Measurements from ENCODE around the gene COL18A1.
"Not testable (repeated sequence)": the region's sequence is repeated elsewhere in the genome, so short reads cannot be mapped to it uniquely, and the experiment has no call there.

The COL18A1 gene

DNA sequence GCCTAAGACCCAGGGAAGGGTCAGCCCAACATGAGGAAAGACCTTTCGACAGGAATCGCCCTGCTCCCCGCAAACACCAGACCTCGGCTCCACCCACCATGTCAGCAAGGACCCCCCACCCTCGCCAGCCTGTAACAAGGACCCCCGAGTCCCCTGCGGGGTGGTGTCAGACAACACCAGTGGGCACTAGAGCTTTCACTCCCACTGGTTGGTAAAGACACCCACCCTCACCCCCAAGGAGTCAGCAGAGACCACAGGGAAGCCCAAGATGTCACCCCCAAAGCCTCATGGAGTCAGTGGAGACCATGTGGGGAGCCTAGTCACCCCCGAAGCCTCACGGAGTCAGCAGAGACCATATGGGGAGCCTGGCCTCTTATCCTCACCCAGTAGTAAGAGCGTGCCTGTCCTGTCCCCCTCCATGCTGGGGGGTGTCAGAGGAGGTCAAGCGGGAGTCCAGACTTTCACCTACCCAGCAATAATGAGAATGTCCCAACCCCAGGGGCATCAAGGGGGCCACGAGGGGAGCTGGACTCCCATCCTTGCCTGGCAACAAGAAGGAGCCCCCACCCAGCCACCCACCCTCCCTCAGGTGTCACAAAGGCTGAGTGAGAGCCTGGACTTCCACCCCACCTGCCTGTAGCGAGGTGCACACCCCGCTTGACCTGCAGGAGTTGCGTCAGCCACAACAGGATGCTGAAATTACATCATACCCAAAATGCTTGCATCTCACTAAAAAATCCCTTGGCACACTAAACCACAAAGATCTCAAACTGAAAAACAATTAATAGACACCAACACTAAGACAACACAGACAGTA, 112.5 kb downstream of the COL18A1 start:
- no peak for DNase-seq (ENCODE audit: low read depth, low spot score)

DNA sequence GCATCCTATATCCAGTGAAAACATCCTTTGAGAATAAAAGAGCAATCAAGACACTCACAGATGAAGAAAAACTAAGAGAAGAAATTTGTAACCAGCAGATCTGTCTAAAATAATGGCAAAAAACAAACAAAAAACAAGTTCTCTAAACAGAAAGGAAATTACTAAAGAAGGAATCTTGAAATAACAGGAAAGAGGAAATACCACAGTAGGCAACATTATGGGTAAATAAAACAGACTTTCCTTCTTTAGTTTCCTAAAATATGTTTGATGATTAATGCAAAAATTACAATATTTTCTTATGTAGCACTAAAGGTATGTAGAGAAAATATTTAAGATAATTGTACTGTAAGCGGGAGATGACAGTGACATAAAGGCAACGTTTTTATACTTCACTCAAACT, 113.8 kb downstream of the COL18A1 start:
- DNase-seq (ENCODE audit: low read depth, low spot score) = no peak

DNA sequence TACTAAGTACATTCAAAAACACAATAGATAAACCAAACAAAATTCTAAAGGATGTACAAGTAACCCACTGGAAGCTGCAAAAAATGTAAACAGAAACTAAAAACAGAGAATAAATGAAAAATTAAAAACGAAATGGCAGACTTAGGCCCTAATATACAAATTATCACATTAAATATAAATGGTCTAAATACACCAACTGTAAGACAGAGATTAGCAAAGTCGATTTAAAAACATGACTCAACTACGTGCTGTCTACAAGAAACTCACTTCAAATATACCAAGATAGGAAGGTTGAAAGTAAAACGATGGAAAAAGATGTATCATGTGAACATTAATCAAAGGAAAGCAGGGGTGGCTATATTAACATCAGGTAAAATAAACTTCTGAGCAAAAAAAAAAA, 114.2 kb downstream of the COL18A1 start:
- no peak for DNase-seq (ENCODE audit: low read depth, low spot score)

DNA sequence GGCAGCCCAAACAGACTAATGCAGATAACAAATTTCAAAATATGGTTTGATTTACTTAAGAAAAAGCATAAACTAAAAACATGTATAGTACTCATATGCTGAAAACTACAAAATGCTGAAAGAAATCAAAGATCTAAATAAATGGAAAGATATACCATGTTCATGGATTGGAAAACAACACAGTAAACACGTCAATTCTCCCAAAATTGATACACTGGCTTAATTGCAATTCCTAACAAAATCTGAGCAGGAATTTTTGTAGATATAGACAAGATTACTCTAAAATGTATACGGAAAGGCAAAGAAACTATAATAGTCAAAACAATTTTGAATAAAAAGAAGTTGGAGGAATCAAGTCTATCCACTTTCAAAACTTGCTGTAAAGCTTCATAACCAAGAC, 116.3 kb downstream of the COL18A1 start:
- DNase-seq (ENCODE audit: low read depth, low spot score) = no peak

DNA sequence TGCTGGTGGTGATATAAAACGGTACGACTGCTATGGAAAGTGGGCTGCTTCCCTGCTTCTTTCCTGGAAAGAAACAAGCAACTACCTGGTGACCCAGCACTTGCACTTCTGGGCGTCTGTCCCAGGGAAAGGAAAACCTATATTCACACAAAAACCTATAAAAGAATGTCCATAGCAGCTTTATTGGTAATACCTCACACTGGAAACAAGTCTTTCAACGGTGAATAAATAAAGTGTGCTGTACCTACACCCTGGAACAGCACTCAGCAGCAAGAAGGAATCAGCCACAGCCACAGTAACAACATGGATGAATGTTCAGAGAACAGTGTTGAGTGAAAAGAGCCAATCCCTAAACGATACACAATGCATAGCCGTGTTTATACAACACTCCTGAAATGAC, 117.4 kb downstream of the COL18A1 start:
- no peak for DNase-seq (ENCODE audit: low read depth, low spot score)

DNA sequence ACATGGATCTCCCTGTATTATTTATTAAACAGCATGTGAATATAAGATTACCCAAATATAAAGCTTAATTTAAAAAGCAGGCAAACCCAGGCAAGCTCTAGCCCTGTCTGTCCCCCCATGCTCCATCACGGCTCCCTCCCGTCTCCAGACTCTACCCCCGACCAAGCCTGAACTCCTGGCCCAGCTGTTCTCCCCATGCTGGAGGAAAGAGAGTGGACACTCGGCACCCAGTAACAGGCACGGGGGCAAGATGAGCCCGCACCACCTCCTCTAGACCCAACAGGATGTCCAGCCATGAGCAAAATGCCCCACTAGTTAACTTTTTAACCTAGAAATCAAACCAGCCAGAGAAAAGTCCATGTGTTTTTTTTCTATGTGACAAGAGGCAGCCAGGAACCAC, 118.0 kb downstream of the COL18A1 start:
- no peak for DNase-seq (ENCODE audit: low read depth, low spot score)

DNA sequence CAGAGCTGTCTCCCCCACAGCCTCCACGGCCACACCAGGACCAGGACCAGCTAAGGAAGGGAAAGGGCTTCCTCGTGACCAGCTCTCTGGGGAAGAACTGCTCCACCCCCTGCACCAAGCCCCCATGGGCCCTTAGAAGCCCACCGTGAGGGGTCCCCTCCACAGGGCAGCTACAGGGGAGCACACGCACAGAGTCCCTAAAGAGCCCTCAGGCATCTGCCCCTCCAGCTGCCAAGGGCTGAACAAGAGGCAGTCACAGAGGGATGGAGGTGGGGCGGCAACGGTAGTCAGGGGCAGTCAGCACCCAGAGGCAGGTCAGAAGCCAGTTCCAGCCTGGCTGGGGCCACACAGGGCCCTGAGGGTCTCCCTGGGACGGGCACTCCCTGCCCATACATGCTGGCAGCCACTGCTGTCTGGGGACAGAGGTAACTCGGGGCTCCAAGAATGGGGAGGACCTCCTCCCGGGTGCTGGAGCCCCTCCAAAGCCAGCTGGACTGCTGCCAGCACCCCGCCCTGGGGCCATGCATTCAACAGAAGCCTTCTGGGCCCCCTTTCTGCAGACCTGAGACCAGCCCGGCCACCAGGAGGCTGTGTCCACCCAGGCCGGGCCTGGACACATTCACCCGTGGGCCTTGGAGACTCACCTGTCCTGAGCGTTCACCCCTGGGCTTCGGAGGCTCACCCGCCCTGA, 118.6 kb downstream of the COL18A1 start:
- DNase-seq (ENCODE audit: low read depth, low spot score) = no peak

DNA sequence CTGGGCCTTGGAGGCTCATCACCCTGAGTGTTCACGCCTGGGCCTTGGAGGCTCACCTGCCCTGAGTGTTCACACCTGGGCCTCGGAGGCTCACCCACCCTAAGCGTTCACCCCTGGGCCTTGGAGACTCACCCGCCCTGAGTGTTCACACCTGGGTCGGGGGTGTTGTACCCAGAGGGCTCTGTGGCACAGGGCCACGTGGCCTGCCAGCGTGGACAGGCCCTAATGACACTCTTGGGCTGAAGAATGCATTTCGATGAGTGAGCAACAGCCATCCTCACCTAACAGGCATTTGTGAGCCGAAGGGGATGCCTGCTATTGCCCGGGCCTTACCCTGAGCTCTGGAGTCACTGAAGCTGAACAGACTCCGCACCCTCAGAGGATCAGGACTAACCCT, 119.8 kb downstream of the COL18A1 start:
- DNase-seq (ENCODE audit: low read depth, low spot score) = no peak

DNA sequence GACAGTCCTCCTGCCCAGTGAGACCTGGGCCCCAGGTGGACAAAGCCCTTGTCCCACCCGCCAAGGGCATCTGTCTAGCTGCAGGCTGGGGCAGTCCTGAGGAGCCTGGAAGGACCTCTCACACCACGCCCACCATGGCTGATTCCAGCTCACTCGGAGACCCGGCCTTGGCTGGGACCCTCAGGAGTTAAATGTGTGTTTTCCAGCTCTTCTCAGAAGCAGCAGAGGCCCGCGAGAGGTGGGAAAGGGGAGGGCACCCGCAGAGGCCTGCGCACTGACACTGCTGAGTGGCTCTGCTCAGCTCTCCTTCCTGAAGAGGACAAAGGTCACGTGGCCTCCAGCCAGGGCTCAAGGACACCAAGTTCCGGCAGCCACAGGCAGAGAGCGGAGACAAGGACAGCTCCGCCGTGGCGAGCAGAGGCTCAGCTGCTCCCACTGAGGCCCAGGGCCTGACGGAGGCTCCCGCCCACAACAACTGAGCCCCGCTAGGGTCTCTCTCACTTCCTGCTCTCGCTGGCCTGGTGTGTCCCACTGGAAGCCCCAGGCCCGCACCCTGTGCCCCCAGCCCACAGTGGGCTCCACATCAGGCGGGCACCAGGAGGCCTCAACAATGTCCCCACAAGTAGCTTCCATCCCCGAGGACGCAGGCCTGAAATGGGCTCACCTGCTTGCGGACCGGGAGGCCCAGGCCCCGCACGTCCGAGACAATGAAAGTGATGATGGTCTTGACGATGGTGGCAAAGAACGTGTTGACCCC, 120.4 kb downstream of the COL18A1 start:
- no peak for DNase-seq (ENCODE audit: low read depth, low spot score)

DNA sequence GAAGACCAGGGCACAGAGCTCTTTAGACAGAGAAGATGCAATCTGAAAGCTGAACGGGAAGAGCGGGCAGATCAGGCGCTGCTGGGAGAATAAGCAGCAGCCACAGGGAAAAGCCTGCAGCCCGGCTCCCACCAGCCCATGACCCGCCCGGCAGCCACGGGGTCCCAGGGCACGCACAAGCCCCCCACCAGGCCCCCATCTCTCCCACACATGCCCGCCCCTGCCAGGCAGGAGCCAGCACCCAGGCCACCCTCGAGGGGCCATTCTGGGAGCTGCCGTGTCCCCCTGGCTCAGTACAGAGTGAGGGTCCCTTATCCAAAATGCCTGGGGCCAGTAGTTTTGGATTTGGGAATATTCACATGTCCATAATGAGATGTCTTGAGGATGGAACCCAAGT, 120.9 kb downstream of the COL18A1 start:
- DNase-seq (ENCODE audit: low read depth, low spot score) = no peak

DNA sequence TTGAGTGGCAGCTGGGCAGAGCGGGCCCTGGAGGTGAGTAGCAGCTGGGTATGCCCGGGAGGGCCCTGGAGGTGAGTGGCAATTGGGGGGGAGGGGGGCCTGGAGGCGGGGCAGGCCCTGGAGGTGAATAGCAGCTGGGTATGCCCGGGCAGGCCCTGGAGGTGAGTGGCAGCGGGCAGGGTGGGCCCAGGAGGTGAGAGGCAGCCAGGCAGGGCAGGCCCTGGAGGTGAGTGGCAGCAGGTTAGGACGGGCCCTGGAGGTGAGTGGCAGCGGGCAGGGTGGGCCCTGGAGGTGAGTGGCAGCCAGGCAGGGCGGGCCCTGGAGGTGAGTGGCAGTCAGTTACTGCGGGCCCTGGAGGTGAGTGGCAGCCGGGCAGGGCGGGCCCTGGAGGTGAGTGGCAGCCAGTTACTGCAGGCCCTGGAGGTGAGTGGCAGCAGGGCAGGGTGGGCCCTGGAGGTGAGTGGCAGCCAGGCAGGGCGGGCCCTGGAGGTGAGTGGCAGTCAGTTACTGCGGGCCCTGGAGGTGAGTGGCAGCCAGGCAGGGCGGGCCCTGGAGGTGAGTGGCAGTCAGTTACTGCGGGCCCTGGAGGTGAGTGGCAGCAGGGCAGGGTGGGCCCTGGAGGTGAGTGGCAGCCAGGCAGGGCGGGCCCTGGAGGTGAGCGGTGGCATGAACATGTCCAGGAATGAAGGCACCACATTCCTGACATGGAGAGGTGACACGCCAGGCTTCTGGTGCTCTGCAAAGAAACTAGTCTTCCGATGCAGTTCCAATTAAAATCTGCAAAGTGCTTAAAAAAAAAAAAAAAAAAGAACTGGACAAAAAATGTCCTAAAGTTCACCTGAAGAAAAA, 122.4 kb downstream of the COL18A1 start:
- DNase-seq (ENCODE audit: low read depth, low spot score) = not testable (repeated sequence)

DNA sequence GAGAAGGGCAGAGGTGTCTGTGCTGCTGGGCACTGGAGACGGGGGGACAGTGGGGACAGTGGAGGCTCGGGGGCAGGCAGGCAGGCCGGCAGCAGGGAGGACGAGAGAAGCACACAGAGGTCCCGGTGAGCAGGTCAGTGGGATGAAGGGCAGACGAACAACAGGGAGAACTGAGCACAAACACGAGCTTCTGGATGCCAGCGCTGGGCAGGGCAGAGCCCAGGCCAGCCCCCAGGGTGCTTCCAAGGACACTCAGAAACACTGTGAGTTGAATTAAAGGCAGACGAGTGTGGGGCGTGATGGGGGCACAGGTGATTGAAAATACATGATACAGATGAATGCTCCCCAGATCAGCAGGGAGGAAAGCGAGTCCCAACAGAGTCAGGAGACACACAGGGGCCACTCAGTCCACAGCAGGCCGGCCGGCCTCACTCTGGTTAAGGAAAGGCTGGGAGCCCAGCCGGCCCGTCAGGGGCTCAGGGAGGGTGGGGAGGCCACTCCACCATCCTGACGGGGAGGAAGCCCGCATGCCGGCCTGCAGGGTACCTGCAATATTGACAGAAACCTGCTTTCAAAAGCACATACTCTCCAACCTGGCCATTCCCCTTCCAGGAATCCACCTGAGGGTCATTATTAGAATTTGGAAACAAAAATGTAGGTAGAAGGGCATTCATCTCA, 123.2 kb downstream of the COL18A1 start:
- DNase-seq (ENCODE audit: low read depth, low spot score) = no peak

DNA sequence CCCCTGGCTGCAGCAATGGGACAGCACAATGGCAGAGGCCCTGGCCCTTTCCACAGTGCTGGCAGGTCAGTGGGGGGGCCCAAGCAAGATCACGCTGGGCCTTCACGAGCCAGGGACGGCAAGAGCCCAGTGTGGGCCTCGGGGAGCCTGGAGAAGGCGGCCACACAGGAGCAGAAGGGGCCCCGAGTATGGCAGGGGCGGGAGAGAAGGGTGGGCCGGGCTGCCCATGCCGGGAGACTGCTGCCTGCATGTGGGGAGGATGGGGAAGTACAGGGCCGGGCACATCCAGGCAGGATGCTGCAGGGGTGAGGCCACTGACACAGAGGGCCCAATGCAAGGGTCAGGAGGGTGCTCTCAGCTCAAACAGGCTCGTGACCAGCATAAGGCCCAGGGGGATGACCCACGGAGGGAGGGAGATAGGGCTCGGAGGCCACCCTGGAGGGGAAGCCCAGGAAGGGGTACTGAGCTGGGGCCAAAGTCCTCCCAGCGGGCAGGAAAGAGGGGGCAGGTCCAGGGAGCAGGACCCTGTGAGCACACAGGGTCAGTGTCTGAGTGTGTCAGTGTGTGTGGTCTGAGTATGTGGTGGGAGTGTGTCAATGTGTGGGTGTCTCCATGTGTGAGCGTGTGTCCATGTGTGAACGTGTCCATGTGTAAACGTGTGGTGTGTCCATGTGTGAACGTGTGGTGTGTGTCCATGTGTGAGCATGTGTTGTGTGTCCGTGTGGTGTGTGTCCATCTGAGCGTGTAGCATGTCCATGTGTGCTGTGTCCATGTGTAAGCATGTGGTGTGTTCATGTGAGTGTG, 124.2 kb downstream of the COL18A1 start:
- no peak for DNase-seq (ENCODE audit: low read depth, low spot score)

DNA sequence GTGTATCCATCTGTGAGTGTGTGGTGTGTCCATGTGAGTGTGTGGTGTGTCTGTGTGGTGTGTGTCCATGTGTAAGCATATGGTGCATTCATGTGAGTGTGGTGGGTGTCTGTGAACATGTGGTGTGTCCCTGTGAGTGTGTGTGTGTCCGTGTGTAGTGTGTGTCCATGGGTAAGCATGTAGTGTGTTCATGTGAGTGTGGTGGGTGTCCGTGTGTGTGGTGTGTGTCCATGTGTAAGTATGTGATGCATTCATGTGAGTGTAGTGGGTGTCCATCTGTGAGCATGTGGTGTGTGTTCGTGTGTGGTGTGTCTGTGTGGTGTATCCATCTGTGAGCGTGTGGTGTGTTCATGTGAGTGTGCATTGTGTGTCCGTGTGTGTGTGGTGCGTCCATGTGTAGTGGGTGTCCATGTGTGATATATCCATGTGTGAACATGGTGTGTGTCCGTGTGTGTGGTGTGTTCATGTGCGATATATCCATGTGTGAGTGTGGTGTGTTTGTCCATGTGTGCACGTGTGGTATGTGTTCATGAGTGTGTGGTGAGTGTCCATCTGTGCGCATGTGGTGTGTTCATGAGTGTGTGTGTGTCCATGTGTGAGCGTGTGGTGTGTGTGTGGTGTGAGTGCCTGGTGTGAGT, 124.9 kb downstream of the COL18A1 start:
- DNase-seq (ENCODE audit: low read depth, low spot score) = no peak

DNA sequence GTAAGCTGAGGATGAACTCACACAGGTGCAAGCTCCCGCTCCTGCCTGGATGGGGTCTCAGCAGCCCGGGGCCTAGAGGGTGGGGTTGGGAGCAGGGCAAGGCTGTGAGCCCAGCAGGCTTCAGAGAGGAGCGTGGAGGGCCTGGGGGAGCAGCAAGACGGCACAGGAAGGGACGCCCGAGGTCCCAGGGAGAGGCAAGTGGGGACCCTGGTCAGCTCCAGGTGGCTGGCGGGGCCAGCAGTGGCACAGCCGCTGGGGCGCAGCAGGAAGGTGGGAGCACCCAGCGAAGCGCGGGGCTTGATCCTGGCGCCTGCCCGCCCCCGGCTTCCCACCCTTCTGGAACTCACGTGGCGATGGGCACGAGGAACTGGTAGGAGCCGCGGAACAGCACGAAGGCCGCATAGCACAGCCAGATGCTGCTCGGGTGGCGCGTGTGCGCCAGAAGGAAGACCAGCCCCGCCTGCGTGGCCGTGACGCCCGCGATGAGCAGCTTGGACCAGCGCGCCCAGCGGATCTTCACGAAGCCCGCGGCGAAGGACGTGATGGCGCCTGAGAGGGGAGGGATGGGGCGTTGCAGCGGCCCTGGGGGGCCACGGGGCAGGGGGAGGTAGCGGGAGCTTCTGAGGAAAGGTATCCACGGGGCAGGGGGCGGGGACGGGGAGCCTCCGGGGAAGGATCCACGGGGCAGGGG, 125.6 kb downstream of the COL18A1 start:
- no peak for DNase-seq (ENCODE audit: low read depth, low spot score)

DNA sequence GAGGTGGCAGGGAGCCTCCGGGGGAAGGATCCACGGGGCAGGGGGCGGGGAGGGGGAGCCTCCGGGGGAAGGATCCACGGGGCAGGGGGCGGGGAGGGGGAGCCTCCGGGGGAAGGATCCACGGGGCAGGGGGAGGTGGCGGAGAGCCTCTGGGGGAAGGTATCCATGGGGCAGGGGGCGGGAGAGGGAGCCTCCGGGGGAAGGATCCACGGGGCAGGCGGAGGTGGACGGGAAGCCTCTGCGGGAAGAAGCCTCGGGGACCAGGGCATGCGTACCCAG, 126.1 kb downstream of the COL18A1 start:
- DNase-seq (ENCODE audit: low read depth, low spot score) = not testable (repeated sequence)

DNA sequence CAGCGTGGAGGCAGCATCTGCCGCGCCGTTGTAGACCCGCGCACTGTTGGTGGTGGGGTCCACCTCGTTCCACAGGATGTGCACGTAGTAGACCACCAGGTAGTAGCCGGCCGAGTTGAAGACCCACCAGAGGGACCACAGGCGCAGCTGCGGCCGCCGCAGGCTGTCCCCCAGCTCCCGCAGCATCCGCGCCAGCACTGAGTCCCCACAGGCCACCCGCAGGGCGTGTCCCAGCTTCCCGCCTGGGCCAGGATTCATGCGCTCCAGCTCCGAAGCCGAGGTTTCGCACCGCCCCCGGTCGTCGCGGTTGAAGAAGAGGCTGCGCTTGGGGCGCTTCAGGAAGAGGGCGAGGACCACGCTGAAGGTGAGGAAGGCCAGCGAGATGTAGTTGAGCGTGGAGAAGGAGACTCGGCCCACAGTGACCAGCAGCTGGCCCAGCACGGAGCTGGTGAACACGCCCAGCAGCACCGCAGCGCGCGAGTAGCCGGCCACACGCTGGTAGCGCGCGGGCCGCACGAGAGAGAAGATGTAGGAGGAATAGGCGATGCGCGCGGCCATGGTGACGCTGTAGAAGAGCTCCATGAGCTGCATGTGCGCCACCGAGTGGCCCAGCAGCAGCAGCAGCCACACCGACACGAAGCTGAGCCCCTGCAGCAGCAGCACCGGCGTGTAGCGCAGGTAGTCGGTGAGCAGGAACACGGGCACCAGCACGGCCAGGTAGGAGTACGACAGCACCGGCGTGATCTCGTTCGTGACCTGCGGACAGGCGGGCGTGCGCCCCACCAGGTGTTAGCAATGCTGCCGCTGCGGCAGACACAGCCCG, 126.6 kb downstream of the COL18A1 start:
- DNase-seq (ENCODE audit: low read depth, low spot score) = no peak

DNA sequence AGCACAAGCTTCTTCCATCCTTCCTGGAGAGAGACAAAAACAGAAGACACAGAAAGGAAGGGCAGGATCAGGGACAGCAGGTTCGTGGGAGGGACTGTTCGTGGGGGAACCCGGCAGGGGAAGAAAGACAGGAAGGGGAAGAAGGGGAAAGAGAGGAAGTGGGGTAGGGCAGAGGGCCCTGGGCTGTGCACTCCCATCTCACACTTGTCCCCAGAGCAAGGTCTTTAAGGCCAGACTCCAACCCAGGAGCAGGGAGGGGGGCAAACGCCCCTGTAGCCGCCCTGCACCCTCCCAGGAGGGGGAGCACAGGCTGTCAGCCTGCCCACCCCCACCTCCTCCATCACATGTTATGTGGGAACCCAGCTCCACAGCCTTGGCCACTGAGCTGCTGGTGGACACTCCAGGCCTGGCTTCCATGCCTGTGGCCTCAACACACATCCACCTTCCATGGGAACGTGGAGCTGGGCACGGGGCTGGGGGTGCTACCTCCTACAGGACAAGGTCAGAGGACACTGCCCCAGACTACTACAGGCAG, 127.9 kb downstream of the COL18A1 start:
- DNase-seq (ENCODE audit: low read depth, low spot score) = no peak

Measured in ELF-1 (cell line).